ENCODE data around the gene BAIAP2.

BAIAP2 gene

GRCh38 chr17:81037798-81038733 is 3.1 kb downstream of the BAIAP2 start:
- DNase-seq, result no peak

- no peak for DNase-seq
These were observed 4.1 kb downstream of the BAIAP2 start for GRCh38 chr17:81039096-81039495.

GRCh38 chr17:81039854-81040758 is 5.2 kb downstream of the BAIAP2 start:
- no peak for DNase-seq

GRCh38 chr17:81040791-81041337 is 5.9 kb downstream of the BAIAP2 start:
- peak; percentile 73 for DNase-seq

GRCh38 chr17:81042606-81043005 is 7.7 kb downstream of the BAIAP2 start:
- DNase-seq, result no peak

GRCh38 chr17:81043319-81043724 is 8.4 kb downstream of the BAIAP2 start:
- no peak for DNase-seq

GRCh38 chr17:81043725-81044427 is 8.9 kb downstream of the BAIAP2 start:
- DNase-seq, result peak; percentile 91

GRCh38 chr17:81044428-81044763 is 9.4 kb downstream of the BAIAP2 start:
- DNase-seq, result no peak

- DNase-seq, result no peak
These were observed 10.0 kb downstream of the BAIAP2 start for GRCh38 chr17:81044764-81045589.

GRCh38 chr17:81045590-81046095 is 10.7 kb downstream of the BAIAP2 start:
- DNase-seq, result no peak

- DNase-seq, result no peak
These were observed 11.3 kb downstream of the BAIAP2 start for GRCh38 chr17:81046132-81046769.

GRCh38 chr17:81046770-81047359 is 11.9 kb downstream of the BAIAP2 start:
- no peak for DNase-seq

- no peak for DNase-seq
These were observed 13.9 kb downstream of the BAIAP2 start for GRCh38 chr17:81048827-81049371.

GRCh38 chr17:81049372-81049911 is 14.5 kb downstream of the BAIAP2 start:
- DNase-seq, result no peak

GRCh38 chr17:81049973-81050551 is 15.1 kb downstream of the BAIAP2 start:
- DNase-seq, result peak; percentile 82

GRCh38 chr17:81050645-81051625 is 16.0 kb downstream of the BAIAP2 start:
- no peak for DNase-seq

GRCh38 chr17:81052199-81052997 is 17.4 kb downstream of the BAIAP2 start:
- no peak for DNase-seq
